Measurements from ENCODE around the gene OLFML2B.

DNA sequence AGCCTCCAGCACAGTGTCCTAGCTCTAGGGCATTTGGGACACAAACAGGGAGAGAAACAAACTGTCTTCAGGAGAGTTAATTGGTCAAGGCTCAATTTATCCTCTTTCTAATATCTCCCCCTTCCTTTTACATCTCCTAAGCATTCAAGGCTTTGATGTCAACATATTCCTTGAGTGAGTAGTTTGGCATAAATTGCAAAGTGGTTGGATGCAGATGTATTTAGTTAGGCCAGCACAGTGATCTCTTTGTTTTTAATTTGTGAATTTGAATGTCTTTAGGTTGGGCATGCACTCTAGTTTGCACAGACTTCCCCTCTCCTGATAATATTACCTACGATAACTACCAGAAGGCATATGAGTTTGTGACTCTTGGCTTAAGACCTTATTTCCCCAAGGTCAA lies 12.5 kb upstream of the OLFML2B start:
- TF ChIP-seq FOXP2 (optimal IDR thresholded peaks at IDR 0.05; ENCODE audit: control extremely low read depth, extremely low read length, insufficient read depth) (no peak), POLR2AphosphoS5 (IDR thresholded peaks at IDR 0.05; ENCODE audit: borderline replicate concordance, low read depth, low read length) (no peak)
